ENCODE measurements around the gene ANGEL2. TPM values are rescaled to one million over a fixed set of nuclear protein-coding genes. Genes with fewer than 3 reads are reported as not detected.

Gene ANGEL2
- total RNA-seq, 2 donors from 2014 or later, result 55.8 to 60.4 TPM

GRCh38 chr1:212981025-212981495 lies 34.6 kb downstream of the ANGEL2 start:
- Histone ChIP-seq H3K27me3 (ENCODE audit: control insufficient read depth, insufficient read depth, low read length, poor library complexity, severe bottlenecking) (no peaks in the 10 kb centered on the region), H3K36me3 (ENCODE audit: control insufficient read depth, insufficient read depth, low read length) (peaks cover 5% of the 10 kb centered on the region), H3K4me3 (ENCODE audit: low read length) (no peak overlapping the region), H3K27ac (ENCODE audit: low read depth, low read length) (peak overlapping the region; percentile 58), H3K9me3 (ENCODE audit: control insufficient read depth, low read length) (no peaks in the 10 kb centered on the region), H3K4me1 (ENCODE audit: control insufficient read depth, insufficient read depth, low read length) (no peaks in the 10 kb centered on the region), H3K9ac (ENCODE audit: extremely low read depth, low read length, poor library complexity, severe bottlenecking) (no peak overlapping the region)
- 90% methylated on average over 9 to 11 of the region's 11 CpGs for WGBS, 2 experiments (ENCODE audit: insufficient coverage in 1 of 2, insufficient read length in 1 of 2)
- H3K9me3 Mint-ChIP-seq, result no peaks in the 10 kb centered on the region
- no peaks in the 10 kb centered on the region for H3K27me3 Mint-ChIP-seq (ENCODE audit: insufficient read depth)
- H3K27ac Mint-ChIP-seq, result no peak overlapping the region
- H3K4me1 Mint-ChIP-seq, result no peaks in the 10 kb centered on the region
- DNase-seq, result peak; percentile 58
- H3K36me3 Mint-ChIP-seq (ENCODE audit: low read depth), result peaks cover 19% of the 10 kb centered on the region
- TF ChIP-seq CTCF (conservative IDR thresholded peaks at IDR 0.05), result no peak
- H3K4me3 Mint-ChIP-seq, result no peak overlapping the region

- Histone ChIP-seq H3K9me3 (ENCODE audit: control insufficient read depth, low read length) (no peaks in the 10 kb centered on the region), H3K27me3 (ENCODE audit: control insufficient read depth, insufficient read depth, low read length, poor library complexity, severe bottlenecking) (no peaks in the 10 kb centered on the region), H3K4me1 (ENCODE audit: control insufficient read depth, insufficient read depth, low read length) (no peaks in the 10 kb centered on the region), H3K9ac (ENCODE audit: extremely low read depth, low read length, poor library complexity, severe bottlenecking) (no peak overlapping the region), H3K27ac (ENCODE audit: low read depth, low read length) (peak overlapping the region; percentile 58), H3K4me3 (ENCODE audit: low read length) (no peak overlapping the region), H3K36me3 (ENCODE audit: control insufficient read depth, insufficient read depth, low read length) (peaks cover 5% of the 10 kb centered on the region)
- Mint-ChIP-seq H3K27ac (no peak overlapping the region), H3K27me3 (ENCODE audit: insufficient read depth) (no peaks in the 10 kb centered on the region), H3K36me3 (ENCODE audit: low read depth) (peaks cover 25% of the 10 kb centered on the region), H3K4me1 (no peaks in the 10 kb centered on the region), H3K9me3 (no peaks in the 10 kb centered on the region), H3K4me3 (no peak overlapping the region)
- peak; percentile 53 for TF ChIP-seq CTCF (conservative IDR thresholded peaks at IDR 0.05)
- WGBS, 2 experiments (ENCODE audit: insufficient coverage in 1 of 2, insufficient read length in 1 of 2), result 82 to 92% methylated on average over 6 to 7 of the region's 7 CpGs
- DNase-seq, result peak; percentile 75
Observed at GRCh38 chr1:212980123-212980785, 35.4 kb downstream of the ANGEL2 start.

DNA sequence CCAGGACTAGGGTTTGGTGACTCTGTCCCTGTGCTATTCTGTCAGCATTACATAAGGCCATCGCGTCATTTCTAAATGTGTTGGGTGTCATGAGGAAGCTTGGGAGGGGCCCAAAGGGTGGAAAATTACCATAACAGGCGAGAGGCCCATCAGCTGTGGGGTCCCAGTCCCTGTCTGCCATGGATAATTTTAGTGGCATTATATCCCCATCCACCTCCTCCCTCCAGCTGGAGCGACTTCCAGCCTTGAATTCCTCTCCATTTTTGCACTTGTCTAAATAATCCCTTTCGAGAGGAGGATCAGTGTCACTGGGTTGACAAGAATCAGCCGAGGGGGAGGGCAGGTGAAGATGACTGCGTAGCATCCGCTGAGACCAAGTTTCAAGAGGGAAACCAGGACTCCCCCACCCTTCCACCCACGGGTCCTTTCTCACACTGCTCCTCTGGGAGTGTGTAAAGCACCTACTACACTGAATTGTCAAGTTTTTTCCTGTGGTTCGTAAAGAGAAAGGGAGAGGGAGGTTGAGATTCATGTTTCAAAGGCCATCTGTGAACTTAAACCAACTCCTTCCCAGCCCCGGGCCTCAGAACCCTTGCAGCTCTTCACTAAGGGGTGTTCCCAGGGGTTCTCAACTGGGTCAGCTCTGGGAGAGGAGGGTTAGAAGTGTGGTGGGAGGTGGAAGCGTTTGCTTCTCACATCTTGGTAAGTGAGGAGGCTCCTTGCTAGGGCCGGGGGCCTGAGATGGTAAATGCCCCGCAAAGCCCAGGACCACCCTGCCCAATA lies 36.1 kb downstream of the ANGEL2 start:
- H3K27me3 ChIP-seq (ENCODE audit: control insufficient read depth, insufficient read depth, low read length, poor library complexity, severe bottlenecking), result no peaks in the 10 kb centered on the region
- peak; percentile 22 for DNase-seq
- no peak for TF ChIP-seq CTCF (conservative IDR thresholded peaks at IDR 0.05)
- Mint-ChIP-seq H3K27me3 (ENCODE audit: insufficient read depth) (no peaks in the 10 kb centered on the region), H3K9me3 (no peaks in the 10 kb centered on the region), H3K4me3 (no peak overlapping the region), H3K4me1 (no peaks in the 10 kb centered on the region), H3K27ac (no peak overlapping the region), H3K36me3 (ENCODE audit: low read depth) (peaks cover 25% of the 10 kb centered on the region)
- no peak overlapping the region for H3K4me3 ChIP-seq (ENCODE audit: low read length)
- 93 to 94% methylated on average over 12 to 14 of the region's 14 CpGs for WGBS, 2 experiments (ENCODE audit: insufficient coverage in 1 of 2, insufficient read length in 1 of 2)
- peak overlapping the region; percentile 58 for H3K27ac ChIP-seq (ENCODE audit: low read depth, low read length)
- peaks cover 5% of the 10 kb centered on the region for H3K36me3 ChIP-seq (ENCODE audit: control insufficient read depth, insufficient read depth, low read length)
- no peak overlapping the region for H3K9ac ChIP-seq (ENCODE audit: extremely low read depth, low read length, poor library complexity, severe bottlenecking)
- no peaks in the 10 kb centered on the region for H3K9me3 ChIP-seq (ENCODE audit: control insufficient read depth, low read length)
- H3K4me1 ChIP-seq (ENCODE audit: control insufficient read depth, insufficient read depth, low read length), result no peaks in the 10 kb centered on the region

Data from endodermal cell (in vitro differentiated cells).